NCI-H748 treated with DMSO at 0.1 percent for 48 hours (cell line): ENCODE data around the gene AVPR2.

Experiments
- DNase-seq: peaks from one replicate; lab custom pipeline; 2025; lab: John Stamatoyannopoulos, UW

The AVPR2 gene

DNA sequence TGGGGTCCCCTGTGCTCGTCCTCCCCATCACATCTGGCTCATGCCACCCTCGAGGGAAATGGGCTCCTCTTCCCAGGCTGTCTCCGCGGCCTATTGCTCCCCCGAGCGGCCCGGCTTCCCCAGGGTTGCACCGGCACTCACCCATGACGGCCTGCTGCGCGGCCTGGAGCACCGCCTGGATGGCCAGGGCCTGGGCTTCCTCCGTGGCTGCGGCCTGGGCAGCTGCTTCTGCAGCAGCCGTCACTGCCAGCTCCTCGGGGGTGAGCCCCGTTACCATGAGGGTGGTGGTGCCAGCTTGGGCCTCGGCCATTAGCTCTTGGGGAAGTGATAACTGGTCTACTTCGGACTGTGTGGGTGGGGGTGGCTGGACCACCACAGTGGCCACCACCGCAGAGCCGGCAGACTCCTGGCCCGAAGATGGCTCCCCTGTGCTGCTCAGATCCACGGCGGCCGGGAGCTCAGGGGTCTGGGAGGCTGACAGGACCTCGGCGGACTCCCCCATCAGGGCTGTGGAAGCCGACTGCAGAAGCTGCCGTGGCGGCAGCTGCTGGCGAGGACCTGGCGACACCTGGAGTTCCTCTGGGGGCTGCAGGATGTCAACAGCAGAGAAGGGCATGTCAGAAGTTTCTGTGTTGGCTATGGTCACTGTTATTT is 48.0 kb downstream of the AVPR2 start:
- DNase-seq, result no peak

DNA sequence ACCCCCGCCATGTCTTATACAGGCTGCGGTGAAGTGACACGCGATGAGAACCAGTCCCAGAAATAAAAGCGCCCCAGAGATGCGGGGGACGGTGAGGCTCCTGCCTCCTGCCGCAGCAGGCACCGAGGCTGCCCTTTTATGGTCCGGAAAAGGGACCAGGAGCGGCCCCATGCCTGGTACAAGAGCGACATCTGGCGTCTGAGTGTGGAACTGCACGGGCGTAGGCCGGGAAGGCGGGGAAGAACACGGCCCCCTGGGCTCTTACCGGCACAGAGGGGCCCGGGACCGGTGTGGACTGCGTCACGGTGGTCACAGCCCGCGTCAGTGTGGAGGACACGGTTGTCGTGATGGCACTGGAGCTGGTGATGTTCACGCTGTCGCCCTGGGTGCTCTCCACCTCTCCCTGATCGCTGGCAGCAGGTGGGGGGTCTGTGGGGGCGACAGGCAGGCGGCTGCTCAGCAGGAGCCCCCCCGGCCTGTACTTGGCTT is 48.9 kb downstream of the AVPR2 start:
- DNase-seq, result no peak

DNA sequence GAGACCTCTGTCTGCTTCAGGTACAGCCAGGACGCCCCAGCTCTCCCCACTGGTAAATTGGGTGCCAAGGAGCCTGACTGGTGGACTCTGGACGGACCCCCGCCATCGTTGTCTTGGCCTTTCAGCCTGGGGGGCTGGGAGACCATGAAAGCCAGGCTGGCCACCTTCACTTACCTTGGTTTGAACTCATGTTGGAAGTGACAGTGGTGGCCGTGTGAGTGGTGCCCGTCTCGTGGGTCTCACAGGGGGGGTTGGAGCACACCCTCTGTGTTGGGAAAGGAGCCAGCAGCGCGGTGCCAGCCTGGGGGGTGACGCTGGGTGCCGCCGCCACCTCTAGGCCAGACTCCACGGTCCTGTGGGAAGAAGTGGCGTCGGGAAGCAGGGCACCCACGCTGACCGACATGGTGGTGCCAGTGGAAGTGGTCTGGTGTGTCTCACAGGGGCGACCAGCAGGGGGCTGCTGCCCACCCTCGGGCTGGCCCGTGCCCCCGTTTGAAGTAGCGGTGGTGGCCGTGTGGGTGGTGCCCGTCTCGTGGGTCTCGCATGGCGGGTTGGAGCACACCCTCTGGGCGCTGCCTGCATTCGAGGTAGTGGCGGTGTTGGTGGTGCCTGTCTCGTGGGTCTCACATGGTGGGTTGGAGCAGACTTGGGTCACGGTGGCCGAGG is 49.6 kb downstream of the AVPR2 start:
- DNase-seq, result no peak

DNA sequence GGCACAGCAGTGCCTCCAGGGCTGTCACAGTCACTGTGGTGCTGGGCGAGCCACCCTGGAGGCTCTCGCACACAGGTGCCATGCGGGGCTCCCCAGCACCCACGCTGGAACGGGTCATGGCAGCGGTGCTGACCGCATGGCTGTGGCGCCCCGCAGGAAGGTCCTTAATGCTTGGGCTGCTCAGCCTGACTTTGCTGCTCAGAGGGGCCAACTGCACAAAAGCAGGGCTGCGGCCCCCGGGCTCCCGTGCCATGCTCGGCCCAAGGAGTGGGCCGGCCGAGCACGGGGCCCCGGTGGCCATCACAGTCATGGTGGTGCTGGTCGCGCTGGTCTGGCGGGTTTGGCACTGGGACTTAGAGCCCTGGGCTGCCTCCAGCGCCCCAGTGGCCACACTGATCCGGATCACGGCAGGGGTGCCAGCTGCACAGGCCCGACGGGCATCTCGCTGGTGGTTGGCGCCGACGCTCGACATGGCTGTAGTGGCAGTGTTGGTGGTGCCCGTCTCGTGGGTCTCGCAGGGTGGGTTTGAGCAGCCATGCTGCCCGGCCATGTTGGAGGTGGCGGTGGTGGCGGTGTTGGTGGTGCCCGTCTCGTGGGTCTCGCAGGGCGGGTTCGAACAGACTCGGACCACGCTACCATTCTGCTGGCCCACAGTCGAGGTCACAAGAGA is 50.2 kb downstream of the AVPR2 start:
- no peak for DNase-seq

DNA sequence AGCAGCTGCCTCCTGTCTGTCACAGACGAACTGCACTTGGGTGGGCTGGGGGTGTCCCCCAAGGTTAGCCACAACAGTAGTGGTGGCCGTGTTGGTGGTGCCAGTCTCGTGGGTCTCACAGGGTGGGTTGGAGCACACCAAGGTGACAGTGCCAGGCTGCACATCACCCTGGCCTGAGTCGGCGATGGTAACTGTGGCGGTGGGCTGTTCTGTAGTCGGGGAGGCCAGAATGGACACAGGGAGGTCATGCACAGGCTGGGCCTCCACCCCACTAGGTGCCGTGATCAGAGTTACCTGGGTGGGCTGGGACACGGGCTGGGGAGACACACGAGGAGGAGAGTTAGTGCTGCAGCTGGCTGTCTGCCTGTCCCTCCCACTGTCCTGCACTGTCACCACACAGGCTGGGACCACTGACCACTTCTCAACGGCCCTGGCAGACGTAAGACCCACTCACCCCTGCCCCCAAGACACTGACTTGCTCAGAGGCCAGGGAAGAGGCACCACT is 50.8 kb downstream of the AVPR2 start:
- no peak for DNase-seq

DNA sequence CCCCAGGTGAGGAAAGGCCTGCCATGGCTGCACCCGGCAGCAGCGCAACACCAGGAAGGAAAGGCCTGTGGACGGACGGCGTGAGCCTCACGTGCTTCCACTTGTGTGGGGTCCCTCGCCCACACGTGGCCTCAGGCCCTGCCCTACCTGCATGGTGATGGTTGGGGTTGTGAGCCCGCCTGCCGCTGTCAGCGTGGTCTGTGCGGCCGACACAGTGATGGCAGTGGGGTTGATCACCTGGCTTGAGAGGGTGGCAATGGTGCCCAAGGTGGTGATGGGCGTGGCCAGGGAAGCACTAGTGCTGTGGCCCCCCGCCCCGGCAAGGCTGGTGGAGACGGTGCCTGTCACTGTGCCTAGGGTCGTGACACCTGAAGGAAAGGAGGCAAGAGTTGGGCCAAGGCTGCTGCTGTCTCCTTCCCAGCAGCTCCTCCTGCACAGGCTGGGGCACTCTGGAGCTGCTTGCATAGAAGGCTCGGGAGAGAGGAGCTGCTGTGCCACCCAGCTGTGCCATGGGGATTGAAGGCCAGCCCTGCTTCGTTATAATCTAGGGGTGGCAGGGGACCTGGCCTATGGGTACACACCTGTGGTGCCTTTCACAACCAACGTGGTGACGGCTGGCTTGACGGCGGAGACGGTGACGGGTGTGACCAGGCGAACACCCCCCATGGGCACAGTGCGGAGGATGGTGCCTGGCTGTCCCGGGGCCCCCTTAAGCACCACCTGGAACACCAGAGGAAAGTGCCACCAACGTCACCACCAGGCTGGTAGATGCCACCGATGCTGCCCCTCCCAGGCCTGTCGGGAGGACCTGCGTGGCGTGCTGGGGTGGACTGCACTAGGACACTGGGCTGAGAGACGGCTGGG is 51.8 kb downstream of the AVPR2 start:
- no peak for DNase-seq
